ENCODE results near the gene SCLT1. TPM values are rescaled to one million over a fixed set of nuclear protein-coding genes. Genes with fewer than 3 reads are reported as not detected.

SCLT1 gene
- total RNA-seq, 1 experiment from 2014 or later: 13.3 TPM

DNA sequence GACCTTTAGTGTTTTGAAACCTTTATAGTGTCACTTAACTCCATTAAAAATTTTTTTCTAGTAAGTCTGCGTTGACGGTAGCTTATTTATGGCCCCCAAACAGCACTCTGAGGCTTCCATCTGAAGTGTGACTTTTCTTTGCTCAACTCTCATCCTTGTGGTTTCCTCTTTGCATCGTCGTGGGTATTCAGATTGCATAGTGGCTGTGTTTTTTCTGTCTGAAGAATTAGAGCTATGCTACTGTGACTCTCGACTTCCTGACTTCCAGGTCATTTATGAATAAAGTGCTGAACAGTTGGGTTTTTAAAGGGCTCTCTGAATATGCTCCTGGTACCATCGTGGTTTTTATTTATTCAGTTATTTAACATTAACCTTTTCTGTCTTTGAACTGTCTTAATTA is 238.9 kb downstream of the SCLT1 start:
- TF ChIP-seq EZH2 (IDR thresholded peaks at IDR 0.05): no peak
- no peak for TF ChIP-seq ATF3 (IDR thresholded peaks at IDR 0.05)
- no peak for TF ChIP-seq POLR2AphosphoS5 (IDR thresholded peaks at IDR 0.05; ENCODE audit: low read depth, low read length)
- TF ChIP-seq RAD21 (IDR thresholded peaks at IDR 0.05; ENCODE audit: low read depth): no peak
- no peak for TF ChIP-seq POLR2A (IDR thresholded peaks at IDR 0.05; ENCODE audit: borderline replicate concordance, extremely low read depth, insufficient read depth, insufficient read length)
- TF ChIP-seq, protein P1, sequence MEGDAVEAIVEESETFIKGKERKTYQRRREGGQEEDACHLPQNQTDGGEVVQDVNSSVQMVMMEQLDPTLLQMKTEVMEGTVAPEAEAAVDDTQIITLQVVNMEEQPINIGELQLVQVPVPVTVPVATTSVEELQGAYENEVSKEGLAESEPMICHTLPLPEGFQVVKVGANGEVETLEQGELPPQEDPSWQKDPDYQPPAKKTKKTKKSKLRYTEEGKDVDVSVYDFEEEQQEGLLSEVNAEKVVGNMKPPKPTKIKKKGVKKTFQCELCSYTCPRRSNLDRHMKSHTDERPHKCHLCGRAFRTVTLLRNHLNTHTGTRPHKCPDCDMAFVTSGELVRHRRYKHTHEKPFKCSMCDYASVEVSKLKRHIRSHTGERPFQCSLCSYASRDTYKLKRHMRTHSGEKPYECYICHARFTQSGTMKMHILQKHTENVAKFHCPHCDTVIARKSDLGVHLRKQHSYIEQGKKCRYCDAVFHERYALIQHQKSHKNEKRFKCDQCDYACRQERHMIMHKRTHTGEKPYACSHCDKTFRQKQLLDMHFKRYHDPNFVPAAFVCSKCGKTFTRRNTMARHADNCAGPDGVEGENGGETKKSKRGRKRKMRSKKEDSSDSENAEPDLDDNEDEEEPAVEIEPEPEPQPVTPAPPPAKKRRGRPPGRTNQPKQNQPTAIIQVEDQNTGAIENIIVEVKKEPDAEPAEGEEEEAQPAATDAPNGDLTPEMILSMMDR (IDR thresholded peaks at IDR 0.05 in 2 of 3, conservative IDR thresholded peaks at IDR 0.05 in 1 of 3; ENCODE audit: borderline replicate concordance in 1 of 3, insufficient read depth in 1 of 3, low read depth in 2 of 3, low read length in 2 of 3): no peak
- no peak for TF ChIP-seq CEBPB (IDR thresholded peaks at IDR 0.05; ENCODE audit: low read depth)
- no peak for TF ChIP-seq ZFX (IDR thresholded peaks at IDR 0.05)
- TF ChIP-seq TCF7L2 (IDR thresholded peaks at IDR 0.05; ENCODE audit: borderline replicate concordance, extremely low read depth, insufficient read depth, insufficient read length): no peak
- TF ChIP-seq CBX3 (IDR thresholded peaks at IDR 0.05; ENCODE audit: low read depth): no peak
- intact Hi-C loops (cut with micrococcal nuclease): no loop called here
- H3K9me3 ChIP-seq (ENCODE audit: control insufficient read depth in 1 of 2, insufficient read depth in 1 of 2, low read depth in 1 of 2, low read length in 2 of 2): no peaks in the 10 kb centered on the region
- peaks cover 3 to 19% of the 10 kb centered on the region in 2 experiments; a peak in 3 of 4 replicates for H3K36me3 ChIP-seq (ENCODE audit: control insufficient read depth in 1 of 2, insufficient read depth in 2 of 2, low read length in 2 of 2)
- H3K79me2 ChIP-seq (ENCODE audit: insufficient read depth, low read length): no peaks in the 10 kb centered on the region
- H3K9ac ChIP-seq (ENCODE audit: low read length): no peak overlapping the region
- no peak overlapping the region for H3K4me3 ChIP-seq (replicated peaks in 1 of 2; ENCODE audit: low read depth in 1 of 2, low read length in 2 of 2)
- no peaks in the 10 kb centered on the region for H4K20me1 ChIP-seq (ENCODE audit: insufficient read depth)
- H3K4me1 ChIP-seq (ENCODE audit: control insufficient read depth in 1 of 2, insufficient read depth in 2 of 2, low read length in 2 of 2): no peaks in the 10 kb centered on the region
- H3K4me2 ChIP-seq (ENCODE audit: low read length): no peak overlapping the region
- no peaks in the 10 kb centered on the region for H3K9me2 ChIP-seq (ENCODE audit: insufficient read depth)
- no TSS peak for BruUV-seq (replicated peaks)
- ChIA-PET RAD21 (ENCODE audit: low non-redundant PET in 1 of 2, low total read pairs in 2 of 2, uncharacterized antibody in 2 of 2, unreplicated experiment in 2 of 2) (no interaction called here), POLR2A (no interaction called here), CTCF (no interaction called here)
- no peak for ATAC-seq
- H2AFZ ChIP-seq (ENCODE audit: low read depth, low read length, poor library complexity, severe bottlenecking): no peak overlapping the region
- no peak overlapping the region for H3K27ac ChIP-seq (ENCODE audit: low read depth, low read length)
- no peaks in the 10 kb centered on the region for H3K27me3 ChIP-seq (ENCODE audit: insufficient read depth, low read length)
- no peak for DNase-seq (ENCODE audit: low read depth, low spot score)

All from HCT116 (cell line).